Mesodermal cell (in vitro differentiated cells): Measurements from ENCODE around the gene TNP2.
"Not testable (repeated sequence)": the region's sequence is repeated elsewhere in the genome, so short reads cannot be mapped to it uniquely, and the experiment has no call there.

Experiments
- H3K27ac ChIP-seq: 2 replicates; pipeline ENCODE4 v1.7.0; 2013; ENCODE audit warnings: mild to moderate bottlenecking, low read depth, low read length, moderate library complexity; ENCODE audit not compliant: severe bottlenecking
- H3K36me3 ChIP-seq: 2 replicates; pipeline ENCODE4 v1.7.1; 2013; ENCODE audit warnings: mild to moderate bottlenecking, low read length, moderate library complexity; ENCODE audit not compliant: control insufficient read depth, insufficient read depth
- H3K4me1 ChIP-seq: one replicate; pipeline ENCODE4 v1.7.1; 2013; ENCODE audit warnings: mild to moderate bottlenecking, low read length; ENCODE audit not compliant: insufficient read depth, control insufficient read depth, poor library complexity, severe bottlenecking
- H3K4me3 ChIP-seq: 2 replicates; pipeline ENCODE4 v1.7.0; 2013; ENCODE audit warnings: low read length, control low read depth, mild to moderate bottlenecking; ENCODE audit not compliant: insufficient read depth, poor library complexity, severe bottlenecking; ENCODE audit errors: extremely low read depth
- H3K9me3 ChIP-seq: 2 replicates; pipeline ENCODE4 v1.7.1; 2013; ENCODE audit warnings: mild to moderate bottlenecking, low read length, moderate library complexity; ENCODE audit not compliant: control insufficient read depth
- whole genome bisulfite sequencing, 2 experiments: methylation state at CpG; one replicate each; pipeline ENCODE4 v1.1.5; 2013; ENCODE audit warnings: missing lambda C conversion rate in 2 of 2; ENCODE audit not compliant: insufficient coverage in 2 of 2; 5-methylcytosine and 5-hydroxymethylcytosine counted together

Gene TNP2

GRCh38 chr16:11224096-11224893, 44.8 kb downstream of the TNP2 start:
- Histone ChIP-seq H3K27ac (no peak overlapping the region), H3K4me3 (no peak overlapping the region), H3K4me1 (no peaks in the 10 kb centered on the region), H3K36me3 (no peaks in the 10 kb centered on the region), H3K9me3 (no peaks in the 10 kb centered on the region)
- WGBS, 2 experiments, result 42 to 48% methylated on average over 15 to 21 of the region's 24 CpGs

GRCh38 chr16:11220507-11220906, 48.6 kb downstream of the TNP2 start:
- H3K36me3 ChIP-seq, H3K4me3 ChIP-seq, H3K27ac ChIP-seq, H3K4me1 ChIP-seq: not testable (repeated sequence)
- WGBS, 2 experiments, result 86% methylated on average over 1 of the region's 2 CpGs
- peaks cover 19% of the 10 kb centered on the region for H3K9me3 ChIP-seq

- Histone ChIP-seq H3K9me3 (peaks cover 19% of the 10 kb centered on the region), H3K4me1 (no peaks in the 10 kb centered on the region), H3K27ac (no peak overlapping the region), H3K36me3 (no peaks in the 10 kb centered on the region), H3K4me3 (no peak overlapping the region)
- WGBS, 2 experiments, result 92 to 95% methylated on average over 2 of the region's 4 CpGs
These were observed 49.9 kb downstream of the TNP2 start for GRCh38 chr16:11219178-11219577.

GRCh38 chr16:11218604-11218962, 50.5 kb downstream of the TNP2 start:
- H3K4me3 ChIP-seq, result no peak overlapping the region
- H3K27ac ChIP-seq, result no peak overlapping the region
- no peaks in the 10 kb centered on the region for H3K4me1 ChIP-seq
- H3K9me3 ChIP-seq, result peaks cover 19% of the 10 kb centered on the region
- H3K36me3 ChIP-seq, result no peaks in the 10 kb centered on the region
- WGBS, 2 experiments, result 64 to 82% methylated on average over 1 of the region's 1 CpG
